SU-DHL-6 (cell line): ENCODE results near the gene PORCN.

Source experiments
- H2AFZ ChIP-seq: fragments of 200-600 bp; sonication (generic); 2 replicates; pipeline ENCODE4 v1.6.1; 2014; ENCODE audit warnings: low read depth, mild to moderate bottlenecking, moderate library complexity, mixed read lengths, antibody characterized with exemption, low read length; ENCODE audit not compliant: severe bottlenecking
- H3F3A ChIP-seq: fragments of 200-600 bp; shearing (Covaris generic); 2 replicates; pipeline ENCODE4 v1.6.0; 2016; ENCODE audit warnings: antibody characterized with exemption, mild to moderate bottlenecking; ENCODE audit not compliant: insufficient read depth
- H3K27ac ChIP-seq: fragments of 200-600 bp; sonication (generic); 2 replicates; pipeline ENCODE4 v1.5.1; 2016; ENCODE audit warnings: low read depth, mild to moderate bottlenecking, low read length, moderate library complexity, mixed read lengths
- H3K27me3 ChIP-seq: fragments of 200-600 bp; sonication (generic), shearing (Covaris generic); 2 replicates; pipeline ENCODE4 v1.6.0; 2014; ENCODE audit warnings: mild to moderate bottlenecking, low read length
- H3K36me3 ChIP-seq: fragments of 200-600 bp; sonication (generic); 2 replicates; pipeline ENCODE4 v1.6.1; 2014; ENCODE audit warnings: mild to moderate bottlenecking, low read length, mixed read lengths
- H3K4me2 ChIP-seq: fragments of 300-600, 200-600 bp; shearing (Covaris generic), sonication (generic); 2 replicates; pipeline ENCODE4 v1.6.0; 2014; ENCODE audit warnings: low read length, low read depth, mild to moderate bottlenecking; ENCODE audit not compliant: poor library complexity, severe bottlenecking
- H3K4me3 ChIP-seq: fragments of 200-600 bp; sonication (generic); 2 replicates; pipeline ENCODE4 v1.5.1; 2014; ENCODE audit warnings: antibody characterized with exemption, low read length, mild to moderate bottlenecking, mixed read lengths; ENCODE audit not compliant: insufficient read depth, poor library complexity, severe bottlenecking
- H3K79me2 ChIP-seq: fragments of 200-600 bp; sonication (generic); 2 replicates; pipeline ENCODE4 v1.6.1; 2014; ENCODE audit warnings: mild to moderate bottlenecking, low read length, moderate library complexity; ENCODE audit not compliant: insufficient read depth
- H3K9ac ChIP-seq: fragments of 200-600 bp; sonication (generic); 2 replicates; pipeline ENCODE4 v1.7.0; 2014; ENCODE audit warnings: mild to moderate bottlenecking, low read length
- H3K9me2 ChIP-seq: fragments of 200-600 bp; sonication (generic); replicated peaks from 2 replicates; pipeline ENCODE4 v1.6.1; 2014; ENCODE audit warnings: low read length; ENCODE audit not compliant: insufficient read depth
- H3K9me3 ChIP-seq: fragments of 200-600 bp; sonication (generic); 2 replicates; pipeline ENCODE4 v1.6.1; 2014; ENCODE audit warnings: low read length, mixed read lengths; ENCODE audit not compliant: insufficient read depth
- H4K20me1 ChIP-seq: fragments of 200-600 bp; sonication (generic); 2 replicates; pipeline ENCODE4 v1.6.1; 2014; ENCODE audit warnings: low read depth, mild to moderate bottlenecking, antibody characterized with exemption, low read length, moderate library complexity, mixed read lengths
- EZH2phosphoT487 ChIP-seq: fragments of 200-600 bp; sonication (generic), shearing (Covaris generic); conservative IDR thresholded peaks from 2 replicates; pipeline ENCODE4 v1.6.1; 2018; ENCODE audit warnings: mild to moderate bottlenecking, antibody characterized with exemption, low read length, moderate library complexity, mixed read lengths
- TF ChIP-seq, protein P1 (sequence below): fragments of 200-600 bp; sonication (generic); IDR thresholded peaks from one replicate; pipeline ENCODE4 v1.5.1; 2017; ENCODE audit warnings: antibody characterized with exemption, mild to moderate bottlenecking, low read length, moderate library complexity; ENCODE audit not compliant: insufficient read depth, poor library complexity, severe bottlenecking

PORCN gene

DNA sequence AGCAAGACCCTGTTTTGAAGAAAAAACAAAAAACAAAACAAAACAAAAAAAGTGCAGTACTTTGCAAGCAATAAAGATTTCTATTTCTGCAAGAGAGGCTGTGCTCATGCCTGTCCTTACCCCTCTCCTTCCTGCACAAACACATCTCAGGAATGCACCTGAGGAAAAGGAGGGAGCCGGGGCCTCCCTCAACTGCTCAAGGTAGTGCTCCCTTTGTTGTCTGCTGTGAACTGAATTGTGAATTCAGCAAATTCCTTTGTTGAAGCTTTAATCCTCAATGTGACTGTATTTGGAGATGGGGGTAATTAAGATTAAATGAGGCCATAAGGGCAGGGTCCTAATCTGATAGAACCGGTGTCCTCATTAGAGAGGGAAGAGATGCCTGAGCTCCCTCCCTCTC lies 18.9 kb upstream of the PORCN start:
- Histone ChIP-seq H2AFZ (no peak overlapping the region), H3K27ac (no peak overlapping the region), H3K9ac (no peak overlapping the region), H3K4me2 (no peak overlapping the region), H3K27me3 (no peaks in the 10 kb centered on the region), H3K9me3 (no peaks in the 10 kb centered on the region), H3K79me2 (no peaks in the 10 kb centered on the region), H3F3A (no peaks in the 10 kb centered on the region), H3K9me2 (no peaks in the 10 kb centered on the region), H4K20me1 (no peaks in the 10 kb centered on the region), H3K4me3 (no peak overlapping the region), H3K36me3 (no peaks in the 10 kb centered on the region)
- no peak for TF ChIP-seq EZH2phosphoT487
- TF ChIP-seq, protein P1, sequence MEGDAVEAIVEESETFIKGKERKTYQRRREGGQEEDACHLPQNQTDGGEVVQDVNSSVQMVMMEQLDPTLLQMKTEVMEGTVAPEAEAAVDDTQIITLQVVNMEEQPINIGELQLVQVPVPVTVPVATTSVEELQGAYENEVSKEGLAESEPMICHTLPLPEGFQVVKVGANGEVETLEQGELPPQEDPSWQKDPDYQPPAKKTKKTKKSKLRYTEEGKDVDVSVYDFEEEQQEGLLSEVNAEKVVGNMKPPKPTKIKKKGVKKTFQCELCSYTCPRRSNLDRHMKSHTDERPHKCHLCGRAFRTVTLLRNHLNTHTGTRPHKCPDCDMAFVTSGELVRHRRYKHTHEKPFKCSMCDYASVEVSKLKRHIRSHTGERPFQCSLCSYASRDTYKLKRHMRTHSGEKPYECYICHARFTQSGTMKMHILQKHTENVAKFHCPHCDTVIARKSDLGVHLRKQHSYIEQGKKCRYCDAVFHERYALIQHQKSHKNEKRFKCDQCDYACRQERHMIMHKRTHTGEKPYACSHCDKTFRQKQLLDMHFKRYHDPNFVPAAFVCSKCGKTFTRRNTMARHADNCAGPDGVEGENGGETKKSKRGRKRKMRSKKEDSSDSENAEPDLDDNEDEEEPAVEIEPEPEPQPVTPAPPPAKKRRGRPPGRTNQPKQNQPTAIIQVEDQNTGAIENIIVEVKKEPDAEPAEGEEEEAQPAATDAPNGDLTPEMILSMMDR = no peak

DNA sequence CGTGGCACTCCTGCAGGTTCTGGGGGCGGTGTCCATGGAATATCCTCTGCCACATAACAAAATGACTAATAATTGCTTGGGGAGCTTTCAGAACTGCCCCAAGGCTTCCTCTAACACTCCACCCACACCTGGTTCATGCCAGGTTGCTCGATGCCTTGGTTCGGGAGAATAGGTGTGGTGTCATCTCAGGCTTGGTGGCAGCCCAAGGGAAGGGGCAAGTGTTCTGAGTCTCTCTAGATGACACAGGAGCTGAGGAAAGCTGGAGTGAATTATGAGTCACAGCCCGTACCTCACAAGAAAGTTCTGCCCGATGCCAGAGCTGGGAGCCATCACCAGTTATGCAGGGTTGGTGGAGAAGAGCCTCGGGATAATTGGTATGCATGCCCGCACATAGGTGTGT lies 18.1 kb upstream of the PORCN start:
- Histone ChIP-seq H3K79me2 (no peaks in the 10 kb centered on the region), H3K27me3 (no peaks in the 10 kb centered on the region), H3F3A (no peaks in the 10 kb centered on the region), H4K20me1 (no peaks in the 10 kb centered on the region), H3K9ac (no peak overlapping the region), H2AFZ (no peak overlapping the region), H3K9me2 (no peaks in the 10 kb centered on the region), H3K36me3 (no peaks in the 10 kb centered on the region), H3K27ac (no peak overlapping the region), H3K4me2 (no peak overlapping the region), H3K4me3 (no peak overlapping the region), H3K9me3 (no peaks in the 10 kb centered on the region)
- TF ChIP-seq, protein P1 = no peak
- no peak for TF ChIP-seq EZH2phosphoT487

DNA sequence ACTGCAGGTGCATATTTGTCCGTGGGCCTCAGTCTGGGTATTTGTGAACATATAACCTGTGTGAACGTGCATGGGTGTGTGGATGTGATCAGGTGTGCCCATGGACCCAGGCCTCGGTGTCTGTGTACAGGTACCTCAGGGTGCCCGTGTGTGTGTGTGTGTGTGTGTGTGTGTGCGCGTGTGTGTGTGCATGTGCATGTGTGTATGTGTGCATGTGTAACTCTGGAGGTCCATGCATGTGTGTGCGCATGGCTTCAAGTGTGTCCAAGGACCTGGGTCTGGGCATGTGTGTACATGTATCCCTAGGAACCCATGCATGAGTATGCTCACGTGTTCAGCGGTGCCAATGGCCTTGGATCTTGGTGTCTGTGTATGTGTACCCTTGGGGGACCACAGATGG lies 17.0 kb upstream of the PORCN start:
- H3K9me2 ChIP-seq = no peaks in the 10 kb centered on the region
- H3K27ac ChIP-seq = no peak overlapping the region
- no peak overlapping the region for H3K9ac ChIP-seq

More for the DNA sequence above, 17.0 kb upstream of the PORCN start:
- Histone ChIP-seq H3K27me3 (no peaks in the 10 kb centered on the region), H3K4me3 (no peak overlapping the region), H4K20me1 (no peaks in the 10 kb centered on the region), H3K4me2 (no peak overlapping the region), H3K79me2 (no peaks in the 10 kb centered on the region), H3F3A (no peaks in the 10 kb centered on the region), H3K36me3 (no peaks in the 10 kb centered on the region), H2AFZ (no peak overlapping the region), H3K9me3 (no peaks in the 10 kb centered on the region)
- no peak for TF ChIP-seq EZH2phosphoT487
- TF ChIP-seq, protein P1 = no peak
